ENCODE data around the gene GMDS. TPM values are rescaled to one million over a fixed set of nuclear protein-coding genes. Genes with fewer than 3 reads are reported as not detected.

Gene GMDS
- total and polyA plus RNA-seq, 2 experiments from 2014 or later = 30.1 to 36.5 TPM

DNA sequence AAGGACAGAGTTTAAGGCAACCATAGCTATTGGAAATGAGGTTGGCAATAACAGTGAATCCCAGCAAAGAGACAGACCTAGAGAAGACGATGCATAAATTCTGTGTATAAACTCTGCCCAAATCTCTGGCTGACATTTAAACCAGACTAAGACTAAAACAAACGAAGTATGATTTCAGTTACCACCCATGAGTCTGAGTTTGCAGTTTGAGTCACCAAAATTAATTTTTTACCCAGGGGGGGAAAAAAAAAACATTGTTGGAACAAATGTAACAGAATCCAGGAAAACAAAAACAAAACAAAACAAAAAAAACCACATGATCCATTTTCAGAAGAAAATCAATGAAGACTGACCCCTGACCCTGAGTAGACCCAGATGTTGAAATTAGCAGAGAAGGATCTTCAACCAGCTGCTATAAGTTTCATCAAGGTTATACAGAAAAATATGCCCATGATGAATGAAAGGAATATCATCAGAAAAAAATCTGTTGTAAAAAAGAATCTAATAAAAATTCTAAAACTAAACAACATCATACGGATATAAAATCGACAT, 190.8 kb downstream of the GMDS start:
- Histone ChIP-seq H3K9me2 (ENCODE audit: insufficient read depth) (no peaks in the 10 kb centered on the region), H3F3A (replicated peaks; ENCODE audit: low read depth) (no peaks in the 10 kb centered on the region)

More for the DNA sequence above, 190.8 kb downstream of the GMDS start:
- no peak overlapping the region for H3K4me2 ChIP-seq
- no peaks in the 10 kb centered on the region for H3K27me3 ChIP-seq (ENCODE audit: insufficient read depth)
- no peak overlapping the region for H3K27ac ChIP-seq (ENCODE audit: low read depth)
- no peaks in the 10 kb centered on the region for H3K4me1 Mint-ChIP-seq
- H3K4me3 Mint-ChIP-seq = no peak overlapping the region
- H2AFZ ChIP-seq = no peak overlapping the region
- H3K4me1 ChIP-seq (ENCODE audit: insufficient read depth) = no peaks in the 10 kb centered on the region
- no peaks in the 10 kb centered on the region for H4K20me1 ChIP-seq (replicated peaks; ENCODE audit: insufficient read depth)
- H3K9me3 Mint-ChIP-seq = no peaks in the 10 kb centered on the region; the same call in 2 of the 3 replicates
- peaks cover 4% of the 10 kb centered on the region; the same call in 1 of the 3 replicates for H3K36me3 Mint-ChIP-seq (ENCODE audit: low read depth)
- no peak for ATAC-seq
- no peaks in the 10 kb centered on the region for H3K27me3 Mint-ChIP-seq (ENCODE audit: insufficient read depth, low read depth, poor library complexity)
- no peaks in the 10 kb centered on the region for H3K79me2 ChIP-seq (replicated peaks; ENCODE audit: insufficient read depth)
- DNase-seq (ENCODE audit: low spot score) = no peak
- no peaks in the 10 kb centered on the region for H3K36me3 ChIP-seq (ENCODE audit: insufficient read depth)
- H3K27ac Mint-ChIP-seq = no peak overlapping the region
- TF ChIP-seq ZNF331 (CRISPR knock-in tag; IDR thresholded peaks at IDR 0.05; ENCODE audit: low read depth) (no peak), STAT1 (IDR thresholded peaks at IDR 0.05; ENCODE audit: unreplicated experiment) (no peak), ZNF114 (CRISPR knock-in tag; IDR thresholded peaks at IDR 0.05) (no peak), EZH2phosphoT487 (IDR thresholded peaks at IDR 0.05; ENCODE audit: unreplicated experiment) (no peak), NANOG (IDR thresholded peaks at IDR 0.05; ENCODE audit: borderline replicate concordance) (no peak), EZH2 (IDR thresholded peaks at IDR 0.05; ENCODE audit: low read depth, unreplicated experiment) (no peak), CREB1 (CRISPR knock-in tag; IDR thresholded peaks at IDR 0.05; ENCODE audit: low read depth) (no peak), JUNB (IDR thresholded peaks at IDR 0.05; ENCODE audit: unreplicated experiment) (no peak), POLR2AphosphoS5 (IDR thresholded peaks at IDR 0.05; ENCODE audit: low read depth) (no peak)
- TF ChIP-seq, protein P1, sequence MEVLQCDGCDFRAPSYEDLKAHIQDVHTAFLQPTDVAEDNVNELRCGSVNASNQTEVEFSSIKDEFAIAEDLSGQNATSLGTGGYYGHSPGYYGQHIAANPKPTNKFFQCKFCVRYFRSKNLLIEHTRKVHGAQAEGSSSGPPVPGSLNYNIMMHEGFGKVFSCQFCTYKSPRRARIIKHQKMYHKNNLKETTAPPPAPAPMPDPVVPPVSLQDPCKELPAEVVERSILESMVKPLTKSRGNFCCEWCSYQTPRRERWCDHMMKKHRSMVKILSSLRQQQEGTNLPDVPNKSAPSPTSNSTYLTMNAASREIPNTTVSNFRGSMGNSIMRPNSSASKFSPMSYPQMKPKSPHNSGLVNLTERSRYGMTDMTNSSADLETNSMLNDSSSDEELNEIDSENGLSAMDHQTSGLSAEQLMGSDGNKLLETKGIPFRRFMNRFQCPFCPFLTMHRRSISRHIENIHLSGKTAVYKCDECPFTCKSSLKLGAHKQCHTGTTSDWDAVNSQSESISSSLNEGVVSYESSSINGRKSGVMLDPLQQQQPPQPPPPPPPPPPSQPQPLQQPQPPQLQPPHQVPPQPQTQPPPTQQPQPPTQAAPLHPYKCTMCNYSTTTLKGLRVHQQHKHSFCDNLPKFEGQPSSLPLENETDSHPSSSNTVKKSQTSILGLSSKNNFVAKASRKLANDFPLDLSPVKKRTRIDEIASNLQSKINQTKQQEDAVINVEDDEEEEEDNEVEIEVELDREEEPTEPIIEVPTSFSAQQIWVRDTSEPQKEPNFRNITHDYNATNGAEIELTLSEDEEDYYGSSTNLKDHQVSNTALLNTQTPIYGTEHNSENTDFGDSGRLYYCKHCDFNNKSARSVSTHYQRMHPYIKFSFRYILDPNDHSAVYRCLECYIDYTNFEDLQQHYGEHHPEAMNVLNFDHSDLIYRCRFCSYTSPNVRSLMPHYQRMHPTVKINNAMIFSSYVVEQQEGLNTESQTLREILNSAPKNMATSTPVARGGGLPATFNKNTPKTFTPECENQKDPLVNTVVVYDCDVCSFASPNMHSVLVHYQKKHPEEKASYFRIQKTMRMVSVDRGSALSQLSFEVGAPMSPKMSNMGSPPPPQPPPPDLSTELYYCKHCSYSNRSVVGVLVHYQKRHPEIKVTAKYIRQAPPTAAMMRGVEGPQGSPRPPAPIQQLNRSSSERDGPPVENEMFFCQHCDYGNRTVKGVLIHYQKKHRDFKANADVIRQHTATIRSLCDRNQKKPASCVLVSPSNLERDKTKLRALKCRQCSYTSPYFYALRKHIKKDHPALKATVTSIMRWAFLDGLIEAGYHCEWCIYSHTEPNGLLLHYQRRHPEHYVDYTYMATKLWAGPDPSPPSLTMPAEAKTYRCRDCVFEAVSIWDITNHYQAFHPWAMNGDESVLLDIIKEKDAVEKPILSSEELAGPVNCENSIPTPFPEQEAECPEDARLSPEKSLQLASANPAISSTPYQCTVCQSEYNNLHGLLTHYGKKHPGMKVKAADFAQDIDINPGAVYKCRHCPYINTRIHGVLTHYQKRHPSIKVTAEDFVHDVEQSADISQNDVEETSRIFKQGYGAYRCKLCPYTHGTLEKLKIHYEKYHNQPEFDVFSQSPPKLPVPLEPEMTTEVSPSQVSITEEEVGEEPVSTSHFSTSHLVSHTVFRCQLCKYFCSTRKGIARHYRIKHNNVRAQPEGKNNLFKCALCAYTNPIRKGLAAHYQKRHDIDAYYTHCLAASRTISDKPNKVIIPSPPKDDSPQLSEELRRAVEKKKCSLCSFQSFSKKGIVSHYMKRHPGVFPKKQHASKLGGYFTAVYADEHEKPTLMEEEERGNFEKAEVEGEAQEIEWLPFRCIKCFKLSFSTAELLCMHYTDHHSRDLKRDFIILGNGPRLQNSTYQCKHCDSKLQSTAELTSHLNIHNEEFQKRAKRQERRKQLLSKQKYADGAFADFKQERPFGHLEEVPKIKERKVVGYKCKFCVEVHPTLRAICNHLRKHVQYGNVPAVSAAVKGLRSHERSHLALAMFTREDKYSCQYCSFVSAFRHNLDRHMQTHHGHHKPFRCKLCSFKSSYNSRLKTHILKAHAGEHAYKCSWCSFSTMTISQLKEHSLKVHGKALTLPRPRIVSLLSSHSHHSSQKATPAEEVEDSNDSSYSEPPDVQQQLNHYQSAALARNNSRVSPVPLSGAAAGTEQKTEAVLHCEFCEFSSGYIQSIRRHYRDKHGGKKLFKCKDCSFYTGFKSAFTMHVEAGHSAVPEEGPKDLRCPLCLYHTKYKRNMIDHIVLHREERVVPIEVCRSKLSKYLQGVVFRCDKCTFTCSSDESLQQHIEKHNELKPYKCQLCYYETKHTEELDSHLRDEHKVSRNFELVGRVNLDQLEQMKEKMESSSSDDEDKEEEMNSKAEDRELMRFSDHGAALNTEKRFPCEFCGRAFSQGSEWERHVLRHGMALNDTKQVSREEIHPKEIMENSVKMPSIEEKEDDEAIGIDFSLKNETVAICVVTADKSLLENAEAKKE (CRISPR knock-in tag; IDR thresholded peaks at IDR 0.05) = no peak
- TF ChIP-seq, protein P2, sequence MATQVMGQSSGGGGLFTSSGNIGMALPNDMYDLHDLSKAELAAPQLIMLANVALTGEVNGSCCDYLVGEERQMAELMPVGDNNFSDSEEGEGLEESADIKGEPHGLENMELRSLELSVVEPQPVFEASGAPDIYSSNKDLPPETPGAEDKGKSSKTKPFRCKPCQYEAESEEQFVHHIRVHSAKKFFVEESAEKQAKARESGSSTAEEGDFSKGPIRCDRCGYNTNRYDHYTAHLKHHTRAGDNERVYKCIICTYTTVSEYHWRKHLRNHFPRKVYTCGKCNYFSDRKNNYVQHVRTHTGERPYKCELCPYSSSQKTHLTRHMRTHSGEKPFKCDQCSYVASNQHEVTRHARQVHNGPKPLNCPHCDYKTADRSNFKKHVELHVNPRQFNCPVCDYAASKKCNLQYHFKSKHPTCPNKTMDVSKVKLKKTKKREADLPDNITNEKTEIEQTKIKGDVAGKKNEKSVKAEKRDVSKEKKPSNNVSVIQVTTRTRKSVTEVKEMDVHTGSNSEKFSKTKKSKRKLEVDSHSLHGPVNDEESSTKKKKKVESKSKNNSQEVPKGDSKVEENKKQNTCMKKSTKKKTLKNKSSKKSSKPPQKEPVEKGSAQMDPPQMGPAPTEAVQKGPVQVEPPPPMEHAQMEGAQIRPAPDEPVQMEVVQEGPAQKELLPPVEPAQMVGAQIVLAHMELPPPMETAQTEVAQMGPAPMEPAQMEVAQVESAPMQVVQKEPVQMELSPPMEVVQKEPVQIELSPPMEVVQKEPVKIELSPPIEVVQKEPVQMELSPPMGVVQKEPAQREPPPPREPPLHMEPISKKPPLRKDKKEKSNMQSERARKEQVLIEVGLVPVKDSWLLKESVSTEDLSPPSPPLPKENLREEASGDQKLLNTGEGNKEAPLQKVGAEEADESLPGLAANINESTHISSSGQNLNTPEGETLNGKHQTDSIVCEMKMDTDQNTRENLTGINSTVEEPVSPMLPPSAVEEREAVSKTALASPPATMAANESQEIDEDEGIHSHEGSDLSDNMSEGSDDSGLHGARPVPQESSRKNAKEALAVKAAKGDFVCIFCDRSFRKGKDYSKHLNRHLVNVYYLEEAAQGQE (IDR thresholded peaks at IDR 0.05; ENCODE audit: unreplicated experiment) = no peak
- TF ChIP-seq, protein P3, sequence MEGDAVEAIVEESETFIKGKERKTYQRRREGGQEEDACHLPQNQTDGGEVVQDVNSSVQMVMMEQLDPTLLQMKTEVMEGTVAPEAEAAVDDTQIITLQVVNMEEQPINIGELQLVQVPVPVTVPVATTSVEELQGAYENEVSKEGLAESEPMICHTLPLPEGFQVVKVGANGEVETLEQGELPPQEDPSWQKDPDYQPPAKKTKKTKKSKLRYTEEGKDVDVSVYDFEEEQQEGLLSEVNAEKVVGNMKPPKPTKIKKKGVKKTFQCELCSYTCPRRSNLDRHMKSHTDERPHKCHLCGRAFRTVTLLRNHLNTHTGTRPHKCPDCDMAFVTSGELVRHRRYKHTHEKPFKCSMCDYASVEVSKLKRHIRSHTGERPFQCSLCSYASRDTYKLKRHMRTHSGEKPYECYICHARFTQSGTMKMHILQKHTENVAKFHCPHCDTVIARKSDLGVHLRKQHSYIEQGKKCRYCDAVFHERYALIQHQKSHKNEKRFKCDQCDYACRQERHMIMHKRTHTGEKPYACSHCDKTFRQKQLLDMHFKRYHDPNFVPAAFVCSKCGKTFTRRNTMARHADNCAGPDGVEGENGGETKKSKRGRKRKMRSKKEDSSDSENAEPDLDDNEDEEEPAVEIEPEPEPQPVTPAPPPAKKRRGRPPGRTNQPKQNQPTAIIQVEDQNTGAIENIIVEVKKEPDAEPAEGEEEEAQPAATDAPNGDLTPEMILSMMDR (conservative IDR thresholded peaks at IDR 0.05; ENCODE audit: low read depth in 2 of 2) = no peak
- TF ChIP-seq, protein P4, sequence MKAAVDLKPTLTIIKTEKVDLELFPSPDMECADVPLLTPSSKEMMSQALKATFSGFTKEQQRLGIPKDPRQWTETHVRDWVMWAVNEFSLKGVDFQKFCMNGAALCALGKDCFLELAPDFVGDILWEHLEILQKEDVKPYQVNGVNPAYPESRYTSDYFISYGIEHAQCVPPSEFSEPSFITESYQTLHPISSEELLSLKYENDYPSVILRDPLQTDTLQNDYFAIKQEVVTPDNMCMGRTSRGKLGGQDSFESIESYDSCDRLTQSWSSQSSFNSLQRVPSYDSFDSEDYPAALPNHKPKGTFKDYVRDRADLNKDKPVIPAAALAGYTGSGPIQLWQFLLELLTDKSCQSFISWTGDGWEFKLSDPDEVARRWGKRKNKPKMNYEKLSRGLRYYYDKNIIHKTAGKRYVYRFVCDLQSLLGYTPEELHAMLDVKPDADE (IDR thresholded peaks at IDR 0.05) = no peak
- H3K4me3 ChIP-seq = no peak overlapping the region
